Suppressor macrophage treated with lipopolysaccharide for 1 hour (primary cell): ENCODE results near the gene SLC25A53.
"Not testable (repeated sequence)": the region's sequence is repeated elsewhere in the genome, so short reads cannot be mapped to it uniquely, and the experiment has no call there.

Experiments used
- DNase-seq, 3 donors: peaks; one replicate each; pipeline ENCODE4 v3.0.0-alpha.2; 2020 to 2022

Gene SLC25A53

DNA sequence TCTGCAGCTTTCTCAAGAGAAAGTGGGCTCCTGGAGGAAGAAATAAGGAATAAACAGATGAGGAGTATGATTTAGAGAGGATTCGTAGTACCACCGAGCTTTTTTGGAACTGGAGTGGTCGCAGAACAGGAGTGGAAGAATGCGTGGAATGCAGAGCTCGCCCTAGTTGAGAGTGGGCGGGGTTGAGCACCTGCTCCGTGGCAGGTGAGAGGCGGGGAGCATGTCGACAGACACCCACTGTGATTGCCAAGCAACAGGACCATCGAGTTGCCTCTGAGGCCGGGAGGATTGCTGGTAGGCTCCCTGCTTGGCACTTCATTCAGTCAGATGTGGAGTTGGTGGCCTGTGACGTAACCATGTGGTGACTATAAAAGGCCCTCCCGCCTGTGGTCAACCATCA lies 101.9 kb downstream of the SLC25A53 start:
- DNase-seq: not testable (repeated sequence)
